ENCODE data around the gene APMAP.

DNA sequence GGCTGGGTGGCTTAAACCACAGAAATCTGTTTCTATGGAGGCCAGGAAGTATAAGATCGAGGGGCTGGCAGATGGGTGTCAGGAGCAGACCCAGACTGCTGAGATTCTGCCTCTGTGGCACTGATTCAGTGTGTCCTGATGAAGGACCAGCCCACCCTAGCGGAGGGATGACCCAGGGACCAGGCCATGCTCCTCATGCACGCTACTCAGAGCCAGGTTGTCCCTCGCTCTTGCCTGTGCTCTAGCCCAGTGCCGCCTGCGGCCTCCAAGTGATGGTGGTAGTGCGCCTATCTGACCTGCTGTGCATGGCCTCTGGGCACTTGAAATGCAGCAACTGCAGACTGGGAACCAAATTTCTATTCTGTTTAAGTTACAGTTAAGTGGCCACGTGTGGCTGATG lies 13.1 kb upstream of the APMAP start:
- TF ChIP-seq CTCF (IDR thresholded peaks at IDR 0.05; ENCODE audit: poor library complexity) = no peak
- no peak for TF ChIP-seq EZH2 (IDR thresholded peaks at IDR 0.05; ENCODE audit: borderline replicate concordance)
- no peak for TF ChIP-seq EZH2phosphoT487 (IDR thresholded peaks at IDR 0.05; ENCODE audit: low read depth, severe bottlenecking, unreplicated experiment)
